HepG2 (cell line): ENCODE data around the gene RRAS. TPM values are rescaled to one million over a fixed set of nuclear protein-coding genes. Genes with fewer than 3 reads are reported as not detected.

Experiments
- AGO1 ChIP-seq: fragments of 200-400 bp; formaldehyde crosslinking; IDR thresholded peaks from 2 replicates; pipeline ENCODE4 v1.6.1; 2017; ENCODE audit warnings: mild to moderate bottlenecking, low read depth, low read length, moderate library complexity; ENCODE audit not compliant: poor library complexity, severe bottlenecking
- KLF11 ChIP-seq: IDR thresholded peaks from 2 replicates; pipeline ENCODE4 v1.6.1; 2016; ENCODE audit warnings: missing compliant biosample characterization
- KLF12 ChIP-seq: sonication (generic); formaldehyde crosslinking; IDR thresholded peaks from 2 replicates; pipeline ENCODE4 v1.4.0; 2020; ENCODE audit warnings: missing genetic modification reagents, borderline replicate concordance
- RXRA ChIP-seq: sonication (generic); formaldehyde crosslinking; IDR thresholded peaks from 2 replicates; pipeline ENCODE4 v1.5.1; 2020; ENCODE audit warnings: missing genetic modification reagents
- SNAI1 ChIP-seq: sonication (generic); formaldehyde crosslinking; IDR thresholded peaks from 2 replicates; pipeline ENCODE4 v1.5.0; 2020; ENCODE audit warnings: mild to moderate bottlenecking, missing genetic modification reagents, borderline replicate concordance
- SRSF1 ChIP-seq: fragments of 200-400 bp; formaldehyde crosslinking; optimal IDR thresholded peaks from 2 replicates; pipeline ENCODE3; 2017; ENCODE audit warnings: mild to moderate bottlenecking, low read depth, low read length, moderate library complexity
- ZNF264 ChIP-seq: sonication (generic); formaldehyde crosslinking; IDR thresholded peaks from 2 replicates; pipeline ENCODE4 v1.4.0; 2020; ENCODE audit warnings: missing genetic modification reagents
- ZNF367 ChIP-seq: sonication (generic); formaldehyde crosslinking; IDR thresholded peaks from 2 replicates; pipeline ENCODE4 v1.4.0; 2020; ENCODE audit warnings: missing genetic modification reagents, borderline replicate concordance
- ZNF562 ChIP-seq: sonication (generic); formaldehyde crosslinking; IDR thresholded peaks from 2 replicates; pipeline ENCODE4 v1.8.0; 2022; ENCODE audit warnings: missing genetic modification reagents, borderline replicate concordance
- ZNF75D ChIP-seq: sonication (generic); formaldehyde crosslinking; IDR thresholded peaks from 2 replicates; pipeline ENCODE4 v1.8.1; 2023; ENCODE audit warnings: missing genetic modification reagents, mild to moderate bottlenecking, borderline replicate concordance
- ZNF781 ChIP-seq: sonication (generic); formaldehyde crosslinking; IDR thresholded peaks from 2 replicates; pipeline ENCODE4 v1.5.1; 2020; ENCODE audit warnings: borderline replicate concordance, mild to moderate bottlenecking, missing genetic modification reagents; ENCODE audit errors: not compliant biosample characterization
- ZNF784 ChIP-seq: sonication (generic); formaldehyde crosslinking; IDR thresholded peaks from 2 replicates; pipeline ENCODE4 v1.5.1; 2020; ENCODE audit warnings: missing genetic modification reagents, mild to moderate bottlenecking, borderline replicate concordance
- polyA plus RNA-seq, 8 experiments: library from polyadenylated mRNA; depleted of rRNA in 3 of 8; stranded (reverse) in 7 of 8; unstranded in 1 of 8; fragments of >200 nt; fragmentation: Illumina TruSeq in 4 of 8; extraction: Trizol in 4 of 8; gene quantifications; 2 replicates each; pipeline versions ENCODE4 v1.2.1 to v1.2.3, GENCODE V29; 2011 to 2016; ENCODE audit warnings: low read depth in 4 of 8, missing spikeins in 1 of 8, mixed read lengths in 1 of 8; ENCODE audit not compliant: insufficient read depth in 1 of 8
- total RNA-seq, 5 experiments: library from RNA; depleted of rRNA; stranded (reverse); fragments of >200 nt; fragmentation: Illumina TruSeq; extraction: Trizol; gene quantifications; 2 replicates each; pipeline ENCODE4 v1.2.3, GENCODE V29; 2016; ENCODE audit warnings: low read depth in 1 of 5
- TF ChIP-seq, protein P1 (sequence below): sonication (generic); formaldehyde crosslinking; IDR thresholded peaks from 2 replicates; pipeline ENCODE4 v1.9.0; 2021; ENCODE audit warnings: missing genetic modification reagents, borderline replicate concordance
- TF ChIP-seq, protein P2 (sequence below): fragments of 450-650 bp; IDR thresholded peaks from 2 replicates; pipeline ENCODE4 v1.6.1; 2017

RRAS gene
- total and polyA plus RNA-seq, 2 of the 13 experiments (the other 11 are each of a cell fraction or from before 2014, with no cell fraction given): 1.5 to 12.0 TPM

- TF ChIP-seq ZNF784 (CRISPR knock-in tag) (peak; percentile 58; the same call in 1 of the 2 replicates), ZNF562 (no peak), KLF12 (peak; percentile 26; the same call in 1 of the 2 replicates), ZNF367 (CRISPR knock-in tag) (no peak; the same call in 1 of the 2 replicates), SRSF1 (no peak), AGO1 (no peak), KLF11 (CRISPR knock-in tag) (no peak), SNAI1 (CRISPR knock-in tag) (0 out of 2 replicates have a peak, but pooled peaks have one; percentile 63), ZNF75D (CRISPR knock-in tag) (no peak), ZNF264 (no peak), RXRA (CRISPR knock-in tag) (peak; percentile 49; the same call in 1 of the 2 replicates), ZNF781 (CRISPR knock-in tag) (peak; percentile 76)
- TF ChIP-seq, protein P1, sequence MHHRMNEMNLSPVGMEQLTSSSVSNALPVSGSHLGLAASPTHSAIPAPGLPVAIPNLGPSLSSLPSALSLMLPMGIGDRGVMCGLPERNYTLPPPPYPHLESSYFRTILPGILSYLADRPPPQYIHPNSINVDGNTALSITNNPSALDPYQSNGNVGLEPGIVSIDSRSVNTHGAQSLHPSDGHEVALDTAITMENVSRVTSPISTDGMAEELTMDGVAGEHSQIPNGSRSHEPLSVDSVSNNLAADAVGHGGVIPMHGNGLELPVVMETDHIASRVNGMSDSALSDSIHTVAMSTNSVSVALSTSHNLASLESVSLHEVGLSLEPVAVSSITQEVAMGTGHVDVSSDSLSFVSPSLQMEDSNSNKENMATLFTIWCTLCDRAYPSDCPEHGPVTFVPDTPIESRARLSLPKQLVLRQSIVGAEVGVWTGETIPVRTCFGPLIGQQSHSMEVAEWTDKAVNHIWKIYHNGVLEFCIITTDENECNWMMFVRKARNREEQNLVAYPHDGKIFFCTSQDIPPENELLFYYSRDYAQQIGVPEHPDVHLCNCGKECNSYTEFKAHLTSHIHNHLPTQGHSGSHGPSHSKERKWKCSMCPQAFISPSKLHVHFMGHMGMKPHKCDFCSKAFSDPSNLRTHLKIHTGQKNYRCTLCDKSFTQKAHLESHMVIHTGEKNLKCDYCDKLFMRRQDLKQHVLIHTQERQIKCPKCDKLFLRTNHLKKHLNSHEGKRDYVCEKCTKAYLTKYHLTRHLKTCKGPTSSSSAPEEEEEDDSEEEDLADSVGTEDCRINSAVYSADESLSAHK (CRISPR knock-in tag): no peak
- TF ChIP-seq, protein P2, sequence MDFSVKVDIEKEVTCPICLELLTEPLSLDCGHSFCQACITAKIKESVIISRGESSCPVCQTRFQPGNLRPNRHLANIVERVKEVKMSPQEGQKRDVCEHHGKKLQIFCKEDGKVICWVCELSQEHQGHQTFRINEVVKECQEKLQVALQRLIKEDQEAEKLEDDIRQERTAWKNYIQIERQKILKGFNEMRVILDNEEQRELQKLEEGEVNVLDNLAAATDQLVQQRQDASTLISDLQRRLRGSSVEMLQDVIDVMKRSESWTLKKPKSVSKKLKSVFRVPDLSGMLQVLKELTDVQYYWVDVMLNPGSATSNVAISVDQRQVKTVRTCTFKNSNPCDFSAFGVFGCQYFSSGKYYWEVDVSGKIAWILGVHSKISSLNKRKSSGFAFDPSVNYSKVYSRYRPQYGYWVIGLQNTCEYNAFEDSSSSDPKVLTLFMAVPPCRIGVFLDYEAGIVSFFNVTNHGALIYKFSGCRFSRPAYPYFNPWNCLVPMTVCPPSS: no peak
Observed at GRCh38 chr19:49590071-49590970, 49.6 kb downstream of the RRAS start (continued).
